Stimulated activated CD4-positive, alpha-beta T cell treated with anti-CD3 and anti-CD28 coated beads, Interleukin-4, amount 100 ng/mL, for 1 hour (primary cell): ENCODE measurements around the gene COA6.

Source experiments
- DNase-seq: peaks from one replicate; pipeline ENCODE4 v3.0.0-alpha.2; 2020

Gene COA6

GRCh38 chr1:234373064-234373958 lies at the start of gene COA6:
Gene COA6, plus strand, starts transcription at chr1:234373456. Its CDS starts 11 bp downstream, at chr1:234373467.
- peak; percentile 93 for DNase-seq

GRCh38 chr1:234324821-234325220 lies 48.4 kb upstream of the COA6 start:
- no peak for DNase-seq

GRCh38 chr1:234325878-234326496 lies 47.3 kb upstream of the COA6 start:
- DNase-seq = no peak

- peak; percentile 63 for DNase-seq
Measured at GRCh38 chr1:234326497-234327366, 46.5 kb upstream of the COA6 start.

- no peak for DNase-seq
Measured at GRCh38 chr1:234327577-234328164, 45.6 kb upstream of the COA6 start.

- DNase-seq = no peak
Measured at GRCh38 chr1:234330843-234331215, 42.4 kb upstream of the COA6 start.

- DNase-seq = no peak
Measured at GRCh38 chr1:234331507-234331906, 41.7 kb upstream of the COA6 start.

- no peak for DNase-seq
Measured at GRCh38 chr1:234336359-234336758, 36.9 kb upstream of the COA6 start.

- no peak for DNase-seq
Measured at GRCh38 chr1:234337233-234337632, 36.0 kb upstream of the COA6 start.

- DNase-seq = no peak
Measured at GRCh38 chr1:234340528-234340927, 32.7 kb upstream of the COA6 start.

- DNase-seq = no peak
Measured at GRCh38 chr1:234342774-234343173, 30.5 kb upstream of the COA6 start.

- no peak for DNase-seq
Measured at GRCh38 chr1:234345237-234345636, 28.0 kb upstream of the COA6 start.

- DNase-seq = no peak
Measured at GRCh38 chr1:234348964-234349363, 24.3 kb upstream of the COA6 start.

- DNase-seq = no peak
Measured at GRCh38 chr1:234355782-234356510, 17.3 kb upstream of the COA6 start.

GRCh38 chr1:234356615-234357269 lies 16.5 kb upstream of the COA6 start:
- DNase-seq = peak; percentile 50

- no peak for DNase-seq
Measured at GRCh38 chr1:234357831-234358230, 15.4 kb upstream of the COA6 start.

- no peak for DNase-seq
Measured at GRCh38 chr1:234361102-234361603, 12.1 kb upstream of the COA6 start.

- DNase-seq = no peak
Measured at GRCh38 chr1:234362558-234362957, 10.7 kb upstream of the COA6 start.

GRCh38 chr1:234368320-234369032 lies 4.8 kb upstream of the COA6 start:
- peak; percentile 21 for DNase-seq

- no peak for DNase-seq
Measured at GRCh38 chr1:234369033-234369430, 4.2 kb upstream of the COA6 start.

- DNase-seq = no peak
Measured at GRCh38 chr1:234369784-234370183, 3.5 kb upstream of the COA6 start.
